Panc1 (cell line): ENCODE results near the gene HIPK2.

Source experiments
- CTCF ChIP-seq: fragments of 450-650 bp; IDR thresholded peaks from 2 replicates; pipeline ENCODE4 v1.5.1; 2017; ENCODE audit warnings: mild to moderate bottlenecking
- POLR2AphosphoS5 ChIP-seq: IDR thresholded peaks from 2 replicates; pipeline ENCODE4 v1.6.1; 2012; ENCODE audit warnings: mild to moderate bottlenecking, low read depth, low read length, moderate library complexity
- REST ChIP-seq, 2 experiments: IDR thresholded peaks; 2 replicates each; pipeline ENCODE4 v1.6.1; 2011 to 2012; ENCODE audit warnings: low read depth in 2 of 2, control low read depth in 1 of 2, low read length in 1 of 2, mild to moderate bottlenecking in 1 of 2, moderate library complexity in 1 of 2; ENCODE audit not compliant: insufficient read depth in 1 of 2

DNA sequence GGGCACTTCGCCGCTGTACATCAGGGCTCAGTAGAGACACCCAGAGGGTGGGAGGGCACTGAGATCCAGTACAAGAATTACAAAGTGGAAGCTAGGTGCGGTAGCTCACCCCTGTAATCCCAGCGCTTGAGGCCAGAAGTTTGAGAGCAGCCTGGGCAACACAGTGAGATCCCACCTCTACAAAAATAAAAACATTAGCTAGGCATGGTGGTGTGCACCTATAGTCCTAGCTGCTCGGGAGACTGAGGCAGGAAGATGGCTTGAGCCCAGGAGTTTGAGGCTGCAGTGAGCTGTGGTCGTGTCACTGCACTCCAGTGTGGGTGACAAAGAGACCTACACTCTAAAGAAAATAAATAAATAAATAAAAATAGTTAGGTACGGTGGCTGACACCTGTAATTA, 190.3 kb downstream of the HIPK2 start:
- no peak for TF ChIP-seq CTCF
- no peak for TF ChIP-seq POLR2AphosphoS5
- no peak for TF ChIP-seq REST (IDR thresholded peaks at IDR 0.05; ENCODE audit: insufficient read depth in 1 of 2, low read depth in 2 of 2, low read length in 1 of 2)
